HEK293 (cell line): ENCODE measurements around the gene RTBDN.
A peak's percentile ranks its signal among the peaks of the same experiment; 100 is the strongest.
"Not testable (repeated sequence)": the region's sequence is repeated elsewhere in the genome, so short reads cannot be mapped to it uniquely, and the experiment has no call there.

Experiments
- CTCF ChIA-PET: fragments of 350-600 bp; formaldehyde crosslinking; extraction: SDS; loops from one replicate; lab custom pipeline; 2021; ENCODE audit warnings: antibody characterized with exemption; lab: Yijun Ruan, JAX
- POLR2A ChIA-PET: fragments of 300-600 bp; formaldehyde crosslinking; extraction: SDS; loops from one replicate; lab custom pipeline; 2020; ENCODE audit warnings: antibody characterized with exemption, inconsistent platforms; lab: Yijun Ruan, JAX
- H3K27ac ChIP-seq: fragments of 200-500 bp; sonication (Bioruptor generic); 2 replicates; pipeline ENCODE4 v1.5.1; 2014; ENCODE audit warnings: low read depth, low read length, control low read depth, inconsistent platforms; ENCODE audit errors: extremely low read depth
- H3K36me3 ChIP-seq, 2 experiments: fragments of 200-500 bp in 1 of 2; sonication (Bioruptor generic) in 1 of 2; 1 replicate in 1 of 2; 2 replicates in 1 of 2; pipeline ENCODE4 v1.5.1; 2014 to 2017; ENCODE audit warnings: inconsistent platforms in 2 of 2, low read length in 2 of 2; ENCODE audit not compliant: control insufficient read depth in 2 of 2, insufficient read depth in 1 of 2
- H3K4me1 ChIP-seq: fragments of 200-500 bp; sonication (Bioruptor generic); 2 replicates; pipeline ENCODE4 v1.5.1; 2014; ENCODE audit warnings: mild to moderate bottlenecking, low read length, inconsistent platforms; ENCODE audit not compliant: control insufficient read depth, insufficient read depth
- H3K4me3 ChIP-seq: 2 replicates; pipeline ENCODE4 v1.5.1; 2011; ENCODE audit warnings: low read depth, mild to moderate bottlenecking, control low read depth, low read length, moderate library complexity
- H3K9me3 ChIP-seq: fragments of 200-500 bp; sonication (Bioruptor generic); 2 replicates; pipeline ENCODE4 v1.5.1; 2014; ENCODE audit warnings: low read depth, low read length, inconsistent platforms; ENCODE audit not compliant: control insufficient read depth, insufficient read depth
- IKZF3 ChIP-seq: fragments of 450-650 bp; IDR thresholded peaks from 2 replicates; pipeline ENCODE4 v1.5.0; 2018; ENCODE audit warnings: missing biosample characterization, mild to moderate bottlenecking, missing genetic modification characterization, moderate library complexity
- PRDM6 ChIP-seq: fragments of 450-650 bp; formaldehyde crosslinking; IDR thresholded peaks from 2 replicates; pipeline ENCODE4 v1.5.1; 2017; ENCODE audit warnings: missing biosample characterization, missing genetic modification characterization
- SCRT1 ChIP-seq: fragments of 450-650 bp; formaldehyde crosslinking; IDR thresholded peaks from 2 replicates; pipeline ENCODE4 v1.5.1; 2016; ENCODE audit warnings: missing biosample characterization, missing genetic modification characterization, borderline replicate concordance
- SETDB1 ChIP-seq: IDR thresholded peaks from one replicate; pipeline ENCODE4 v1.6.1; 2017; ENCODE audit warnings: mild to moderate bottlenecking, low read length, moderate library complexity, mixed read lengths; ENCODE audit not compliant: insufficient read length
- ZFP37 ChIP-seq: fragments of 450-650 bp; formaldehyde crosslinking; IDR thresholded peaks from 2 replicates; pipeline ENCODE4 v1.5.1; 2016; ENCODE audit warnings: missing biosample characterization, missing genetic modification characterization
- ZIC2 ChIP-seq: fragments of 450-650 bp; formaldehyde crosslinking; IDR thresholded peaks from 2 replicates; pipeline ENCODE4 v1.5.1; 2016; ENCODE audit warnings: missing biosample characterization, missing genetic modification characterization
- ZNF121 ChIP-seq: fragments of 450-650 bp; formaldehyde crosslinking; IDR thresholded peaks from 2 replicates; pipeline ENCODE4 v1.5.1; 2016; ENCODE audit warnings: missing biosample characterization, missing genetic modification characterization
- ZNF175 ChIP-seq: fragments of 450-650 bp; formaldehyde crosslinking; IDR thresholded peaks from 2 replicates; pipeline ENCODE4 v1.5.1; 2016; ENCODE audit warnings: missing biosample characterization, missing genetic modification characterization
- ZNF221 ChIP-seq: fragments of 450-650 bp; formaldehyde crosslinking; IDR thresholded peaks from 2 replicates; pipeline ENCODE4 v1.5.1; 2017; ENCODE audit warnings: missing biosample characterization, missing genetic modification characterization, borderline replicate concordance
- ZNF324 ChIP-seq: fragments of 450-650 bp; formaldehyde crosslinking; IDR thresholded peaks from 2 replicates; pipeline ENCODE4 v1.5.1; 2016; ENCODE audit warnings: missing biosample characterization, missing genetic modification characterization
- ZNF335 ChIP-seq: fragments of 450-650 bp; formaldehyde crosslinking; conservative IDR thresholded peaks from 2 replicates; pipeline ENCODE4 v1.5.1; 2016; ENCODE audit warnings: missing biosample characterization, missing genetic modification characterization
- ZNF521 ChIP-seq: fragments of 450-650 bp; formaldehyde crosslinking; IDR thresholded peaks from 2 replicates; pipeline ENCODE4 v1.5.1; 2017; ENCODE audit warnings: missing biosample characterization, mild to moderate bottlenecking, missing genetic modification characterization
- ZNF530 ChIP-seq: fragments of 450-650 bp; formaldehyde crosslinking; IDR thresholded peaks from 2 replicates; pipeline ENCODE4 v1.5.1; 2016; ENCODE audit warnings: low read depth, missing biosample characterization, missing genetic modification characterization
- ZNF571 ChIP-seq: fragments of 450-650 bp; formaldehyde crosslinking; IDR thresholded peaks from 2 replicates; pipeline ENCODE4 v1.5.0; 2017; ENCODE audit warnings: missing biosample characterization, missing genetic modification characterization
- ZNF585B ChIP-seq: fragments of 450-650 bp; formaldehyde crosslinking; IDR thresholded peaks from 2 replicates; pipeline ENCODE4 v1.5.1; 2016; ENCODE audit warnings: missing biosample characterization, missing genetic modification characterization
- ZNF664 ChIP-seq: fragments of 450-650 bp; formaldehyde crosslinking; IDR thresholded peaks from 2 replicates; pipeline ENCODE4 v1.5.1; 2016; ENCODE audit warnings: missing biosample characterization, missing genetic modification characterization
- ZNF776 ChIP-seq: fragments of 450-650 bp; formaldehyde crosslinking; IDR thresholded peaks from 2 replicates; pipeline ENCODE4 v1.5.0; 2017; ENCODE audit warnings: missing biosample characterization, missing genetic modification characterization, borderline replicate concordance
- ZNF791 ChIP-seq: fragments of 450-650 bp; formaldehyde crosslinking; IDR thresholded peaks from 2 replicates; pipeline ENCODE4 v1.5.1; 2016; ENCODE audit warnings: missing biosample characterization, missing genetic modification characterization
- ZNF837 ChIP-seq: fragments of 450-650 bp; formaldehyde crosslinking; IDR thresholded peaks from 2 replicates; pipeline ENCODE4 v1.5.1; 2016; ENCODE audit warnings: missing biosample characterization, missing genetic modification characterization
- TF ChIP-seq, protein P1 (sequence below): fragments of 450-650 bp; formaldehyde crosslinking; IDR thresholded peaks from 2 replicates; pipeline ENCODE4 v1.5.1; 2016; ENCODE audit warnings: missing biosample characterization, missing genetic modification characterization

Gene RTBDN

DNA sequence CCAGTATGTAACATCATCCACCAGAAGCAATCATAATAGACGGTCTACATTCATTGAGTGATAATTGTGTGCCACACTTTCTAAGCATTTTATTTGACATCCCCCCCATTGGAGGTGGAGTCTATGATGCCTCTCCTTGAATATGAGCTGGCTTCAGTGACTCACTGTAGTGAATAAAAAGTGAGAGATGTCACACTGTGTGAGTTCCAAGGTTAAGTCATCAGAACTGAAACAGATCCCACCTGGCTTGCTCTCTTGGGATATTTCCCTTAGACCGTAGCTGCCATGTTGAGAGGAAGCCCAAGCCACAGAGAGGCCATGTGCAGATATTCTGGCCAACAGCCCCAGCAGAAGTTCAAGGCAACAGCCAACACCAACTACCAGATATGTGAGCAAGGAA is 12.6 kb downstream of the RTBDN start (continued):
- TF ChIP-seq ZNF221 (tag by site-specific recombination) (no peak), ZNF791 (tag by site-specific recombination) (no peak), ZNF571 (no peak), ZNF664 (tag by site-specific recombination) (no peak), SETDB1 (peak; percentile 12), ZNF521 (no peak), ZNF585B (tag by site-specific recombination) (no peak)
- TF ChIP-seq, all 188 proteins: peak for 12

DNA sequence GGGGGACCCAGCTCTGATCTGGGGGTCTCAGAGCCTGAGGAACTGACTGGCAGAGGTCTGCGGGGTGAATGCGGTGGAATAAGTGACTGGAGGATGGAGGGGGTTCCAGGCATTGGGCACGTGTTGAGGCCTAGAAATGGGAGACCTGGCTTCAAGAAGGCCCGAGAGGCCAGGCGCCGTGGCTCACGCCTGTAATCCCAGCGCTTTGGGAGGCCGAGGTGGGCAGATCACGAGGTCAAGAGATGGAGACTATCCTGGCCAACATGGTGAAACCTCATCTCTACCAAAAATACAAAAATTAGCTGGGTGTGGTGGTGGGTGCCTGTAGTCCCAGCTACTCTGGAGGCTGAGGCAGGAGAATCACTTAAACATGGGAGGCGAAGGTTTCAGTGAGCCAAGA is 16.6 kb downstream of the RTBDN start:
- H3K36me3 ChIP-seq = peaks cover 11 to 35% of the 10 kb centered on the region in 2 experiments; a peak in 2 of 3 replicates
- not testable (repeated sequence) for H3K4me3 ChIP-seq, H3K4me1 ChIP-seq, H3K27ac ChIP-seq, H3K9me3 ChIP-seq
- ChIA-PET POLR2A (interaction anchor here (0.8 to 1.8 kb wide), 2 partner anchors 11 to 18 kb away, joined by 6 to 10 read pairs; partner anchors contain the start of gene RNASEH2A), CTCF (interaction anchor here (0.6 to 1.1 kb wide), 2 partner anchors 52 to 139 kb away, joined by 3 to 4 read pairs; no protein-coding TSS in a partner anchor)

DNA sequence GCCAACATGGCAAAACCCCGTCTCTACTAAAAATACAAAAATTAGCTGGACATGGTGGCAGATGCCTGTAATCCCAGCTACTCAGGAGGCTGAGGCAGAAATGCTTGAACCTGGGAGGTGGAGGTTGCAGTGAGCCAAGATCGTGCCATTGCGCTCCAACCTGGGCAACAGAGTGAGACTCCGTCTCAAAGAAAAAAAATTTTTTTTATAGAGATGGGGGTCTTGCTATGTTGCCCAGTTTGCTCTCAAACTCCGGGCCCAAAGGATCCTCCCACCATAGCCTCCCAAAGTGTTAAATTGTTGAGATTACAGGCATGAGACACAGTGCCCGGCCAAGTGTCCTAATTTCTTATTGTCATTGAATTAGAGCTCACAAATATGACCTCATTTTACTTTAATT is 17.2 kb downstream of the RTBDN start:
- ChIA-PET POLR2A (interaction anchor here (0.8 to 1.8 kb wide), 2 partner anchors 10 to 17 kb away, joined by 6 to 10 read pairs; partner anchors contain the start of gene RNASEH2A), CTCF (interaction anchor here (0.6 to 1.1 kb wide), 2 partner anchors 52 to 138 kb away, joined by 3 to 4 read pairs; no protein-coding TSS in a partner anchor)
- peaks cover 17 to 39% of the 10 kb centered on the region in 2 experiments; a peak in 2 of 3 replicates for H3K36me3 ChIP-seq
- H3K27ac ChIP-seq, H3K4me3 ChIP-seq, H3K4me1 ChIP-seq, H3K9me3 ChIP-seq: not testable (repeated sequence)
- peak; percentile 89 for TF ChIP-seq ZNF121 (tag by site-specific recombination)

- Histone ChIP-seq H3K36me3 (peaks cover 37 to 55% of the 10 kb centered on the region in 2 experiments; a peak in 2 of 3 replicates), H3K9me3 (no peaks in the 10 kb centered on the region), H3K27ac (no peak overlapping the region), H3K4me3 (no peak overlapping the region), H3K4me1 (no peaks in the 10 kb centered on the region)
- TF ChIP-seq ZNF335 (tag by site-specific recombination) = no peak
- TF ChIP-seq, protein P1, sequence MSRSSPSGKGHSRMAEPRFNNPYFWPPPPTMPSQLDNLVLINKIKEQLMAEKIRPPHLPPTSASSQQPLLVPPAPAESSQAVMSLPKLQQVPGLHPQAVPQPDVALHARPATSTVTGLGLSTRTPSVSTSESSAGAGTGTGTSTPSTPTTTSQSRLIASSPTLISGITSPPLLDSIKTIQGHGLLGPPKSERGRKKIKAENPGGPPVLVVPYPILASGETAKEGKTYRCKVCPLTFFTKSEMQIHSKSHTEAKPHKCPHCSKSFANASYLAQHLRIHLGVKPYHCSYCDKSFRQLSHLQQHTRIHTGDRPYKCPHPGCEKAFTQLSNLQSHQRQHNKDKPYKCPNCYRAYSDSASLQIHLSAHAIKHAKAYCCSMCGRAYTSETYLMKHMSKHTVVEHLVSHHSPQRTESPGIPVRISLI (tag by site-specific recombination) = peak; percentile 70; the same call in 1 of the 2 replicates
- POLR2A ChIA-PET = interaction anchor here (0.7 kb wide), 1 partner anchor 106 kb away, joined by 5 read pairs; no protein-coding TSS in a partner anchor
- CTCF ChIA-PET = interaction anchor here (0.6 to 2.5 kb wide), 9 partner anchors 10 to 150 kb away, joined by 3 to 13 read pairs (median 3); partner anchors contain the start of genes PRDX2 and THSD8
These were observed 19.3 kb downstream of the RTBDN start for GRCh38 chr19:12815088-12815487.

GRCh38 chr19:12806242-12807081 is 27.9 kb downstream of the RTBDN start, which contains the start of gene RNASEH2A:
Gene RNASEH2A, plus strand, starts transcription at chr19:12806584. Its CDS starts 90 bp downstream, at chr19:12806674.
- Histone ChIP-seq H3K9me3 (no peaks in the 10 kb centered on the region), H3K27ac (peak within 1 kb of the TSS; percentile 75), H3K4me3 (peak within 1 kb of the TSS; percentile 68), H3K4me1 (no peaks in the 10 kb centered on the region; the same call in 1 of the 2 replicates), H3K36me3 (peaks cover 33 to 37% of the 10 kb centered on the region in 2 experiments; a peak in 2 of 3 replicates)
- ChIA-PET CTCF (interaction anchor here (0.7 to 16.5 kb wide), 3 partner anchors 9 to 111 kb away, joined by 3 to 386 read pairs (median 8); no protein-coding TSS in a partner anchor), POLR2A (interaction anchor here (0.5 to 1.5 kb wide), 10 partner anchors 11 to 105 kb away, joined by 3 to 10 read pairs (median 4); partner anchors contain the start of genes JUNB and RTBDN)
- TF ChIP-seq ZNF324 (no peak; the same call in 1 of the 2 replicates), ZNF175 (tag by site-specific recombination) (no peak), PRDM6 (no peak), ZFP37 (tag by site-specific recombination) (no peak), SCRT1 (tag by site-specific recombination) (no peak), ZNF776 (tag by site-specific recombination) (no peak), ZIC2 (tag by site-specific recombination) (peak; percentile 73), ZNF530 (tag by site-specific recombination) (no peak), ZNF837 (tag by site-specific recombination) (no peak), IKZF3 (0 out of 2 replicates have a peak, but pooled peaks have one; percentile 2)
